Stimulated activated CD8-positive, alpha-beta memory T cell treated with anti-CD3 and anti-CD28 coated beads, Interleukin-7, amount 100 ng/mL, for 24 hours (primary cell): Measurements from ENCODE around the gene OR4N5.
"Not testable (repeated sequence)": the region's sequence is repeated elsewhere in the genome, so short reads cannot be mapped to it uniquely, and the experiment has no call there.

Source experiments
- DNase-seq: peaks from one replicate; pipeline ENCODE4 v3.0.0-alpha.2; 2020; ENCODE audit warnings: low read depth

The OR4N5 gene

GRCh38 chr14:20138520-20138919, at the start of gene OR4N5:
Gene OR4N5, plus strand, starts transcription at chr14:20138820. Its CDS starts 4,916 bp downstream, at chr14:20143736.
- DNase-seq, result no peak

GRCh38 chr14:20092050-20092449, 46.6 kb upstream of the OR4N5 start:
- DNase-seq, result no peak

- DNase-seq, result no peak
Measured at GRCh38 chr14:20093442-20093841, 45.2 kb upstream of the OR4N5 start.

GRCh38 chr14:20098926-20099770, 39.5 kb upstream of the OR4N5 start:
- DNase-seq, result not testable (repeated sequence)

- DNase-seq, result no peak
Measured at GRCh38 chr14:20110438-20110837, 28.2 kb upstream of the OR4N5 start, which contains the start of gene OR4K17. Gene OR4K17, plus strand, starts transcription at chr14:20110739. Its CDS starts 6,761 bp downstream, at chr14:20117500.

- no peak for DNase-seq
Measured at GRCh38 chr14:20112321-20112720, 26.3 kb upstream of the OR4N5 start.

GRCh38 chr14:20116748-20117147, 21.9 kb upstream of the OR4N5 start:
- DNase-seq, result no peak

GRCh38 chr14:20118795-20119194, 19.8 kb upstream of the OR4N5 start:
- no peak for DNase-seq

- DNase-seq, result no peak
Measured at GRCh38 chr14:20143911-20144310, 5.3 kb downstream of the OR4N5 start.

GRCh38 chr14:20144820-20145219, 6.2 kb downstream of the OR4N5 start:
- no peak for DNase-seq

- DNase-seq, result no peak
Measured at GRCh38 chr14:20164462-20164861, 25.8 kb downstream of the OR4N5 start.

GRCh38 chr14:20167091-20167490, 28.5 kb downstream of the OR4N5 start:
- DNase-seq, result no peak

GRCh38 chr14:20169852-20170251, 31.2 kb downstream of the OR4N5 start:
- DNase-seq, result not testable (repeated sequence)

GRCh38 chr14:20174205-20174604, 35.6 kb downstream of the OR4N5 start:
- DNase-seq, result not testable (repeated sequence)

- DNase-seq, result no peak
Measured at GRCh38 chr14:20176330-20176729, 37.7 kb downstream of the OR4N5 start.

- no peak for DNase-seq
Measured at GRCh38 chr14:20177433-20177974, 38.9 kb downstream of the OR4N5 start.

- no peak for DNase-seq
Measured at GRCh38 chr14:20179218-20179617, 40.6 kb downstream of the OR4N5 start.

- DNase-seq, result no peak
Measured at GRCh38 chr14:20179880-20180279, 41.3 kb downstream of the OR4N5 start.

- DNase-seq, result no peak
Measured at GRCh38 chr14:20180486-20180885, 41.9 kb downstream of the OR4N5 start.

GRCh38 chr14:20184181-20184580, 45.6 kb downstream of the OR4N5 start:
- no peak for DNase-seq

GRCh38 chr14:20190596-20190995, 52.0 kb downstream of the OR4N5 start, which contains the start of gene OR11G2:
Gene OR11G2, plus strand, starts transcription at chr14:20190896. Its CDS starts 6,542 bp downstream, at chr14:20197438.
- DNase-seq, result no peak

GRCh38 chr14:20191396-20191795, 52.8 kb downstream of the OR4N5 start:
- DNase-seq, result no peak

GRCh38 chr14:20194101-20194500, 55.5 kb downstream of the OR4N5 start:
- DNase-seq, result no peak
